Prostate gland (tissue), 2 donors: ENCODE data around the gene RAB4B.
"Not testable (repeated sequence)": the region's sequence is repeated elsewhere in the genome, so short reads cannot be mapped to it uniquely, and the experiment has no call there.

Experiments used
- CTCF ChIP-seq, 4 experiments: fragments of 200-600 bp in 2 of 4; fragments of 450-650 bp in 2 of 4; sonication (generic) in 2 of 4; IDR thresholded peaks; 1 replicate in 3 of 4; 2 replicates in 1 of 4; pipeline ENCODE4 v1.5.1; 2016 to 2019; ENCODE audit warnings: antibody characterized with exemption in 4 of 4, mild to moderate bottlenecking in 2 of 4, moderate library complexity in 2 of 4
- POLR2AphosphoS5 ChIP-seq: sonication (generic); formaldehyde crosslinking; IDR thresholded peaks from one replicate; pipeline ENCODE4 v1.6.1; 2017; ENCODE audit warnings: antibody characterized with exemption

GRCh38 chr19:40832431-40832790, 54.4 kb downstream of the RAB4B start:
- TF ChIP-seq CTCF (IDR thresholded peaks at IDR 0.05); POLR2AphosphoS5: not testable (repeated sequence)
